Stimulated activated CD8-positive, alpha-beta memory T cell treated with anti-CD3 and anti-CD28 coated beads, Interleukin-15, amount 100 ng/mL, for 4 hours (primary cell): ENCODE results near the gene RFESD.
"Not testable (repeated sequence)": the region's sequence is repeated elsewhere in the genome, so short reads cannot be mapped to it uniquely, and the experiment has no call there.

Experiments
- DNase-seq, 2 donors: peaks; one replicate each; pipeline ENCODE4 v3.0.0-alpha.2; 2020; ENCODE audit warnings: low read depth in 2 of 2

Gene RFESD

DNA sequence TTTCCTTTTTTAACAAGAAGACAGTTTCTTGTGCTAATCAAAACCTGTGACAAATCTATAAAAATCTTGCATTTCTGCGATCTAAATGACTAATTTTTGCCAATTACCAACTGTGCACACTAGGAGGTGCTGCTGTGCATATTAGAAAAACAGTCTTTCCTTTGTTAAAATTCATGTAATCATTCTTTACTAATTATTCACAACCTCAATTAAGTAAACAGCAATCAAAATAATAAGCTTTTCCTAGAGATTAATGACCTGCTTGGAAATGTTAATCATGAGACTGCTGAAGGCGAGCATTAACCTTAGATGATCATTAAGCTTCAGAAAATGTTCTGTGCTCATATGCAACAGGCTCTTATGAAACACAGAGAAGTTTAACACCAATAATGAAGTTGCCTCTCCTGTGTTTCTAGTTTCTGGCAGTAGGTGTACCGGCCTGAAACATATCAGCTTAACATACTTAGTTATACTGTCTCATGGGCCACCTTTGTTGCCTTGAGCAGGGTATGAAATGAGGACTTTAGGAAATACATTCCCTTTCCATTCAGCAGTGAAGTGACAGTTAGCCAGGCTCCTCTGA lies 17.7 kb downstream of the RFESD start:
- no peak for DNase-seq

DNA sequence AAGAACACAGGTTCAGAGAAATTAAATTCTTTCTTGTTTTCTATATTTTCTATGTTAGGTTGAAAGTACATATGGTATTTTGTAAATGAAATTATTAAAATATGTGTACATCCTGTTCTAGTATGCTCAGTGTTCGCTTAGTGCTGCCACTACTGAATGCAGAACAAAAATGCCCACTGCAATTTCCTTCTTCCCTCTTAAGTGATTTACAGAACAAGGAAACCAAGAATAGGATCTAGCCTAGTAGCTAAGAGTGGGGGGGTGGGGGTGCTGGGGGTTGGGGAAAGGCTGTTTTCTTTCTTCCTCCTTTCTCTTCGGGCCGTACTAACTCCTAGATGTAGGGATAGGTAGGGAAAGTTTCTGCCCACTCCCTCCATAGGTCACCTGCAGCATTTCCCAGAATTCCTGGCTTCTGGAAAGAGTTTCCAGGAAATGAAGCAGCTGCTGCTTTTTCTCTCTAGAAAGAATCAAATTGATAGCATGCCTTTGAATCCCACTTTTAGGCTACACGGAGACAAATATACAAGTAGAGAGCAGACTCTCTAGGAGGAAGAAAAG lies 20.6 kb downstream of the RFESD start:
- DNase-seq = no peak

DNA sequence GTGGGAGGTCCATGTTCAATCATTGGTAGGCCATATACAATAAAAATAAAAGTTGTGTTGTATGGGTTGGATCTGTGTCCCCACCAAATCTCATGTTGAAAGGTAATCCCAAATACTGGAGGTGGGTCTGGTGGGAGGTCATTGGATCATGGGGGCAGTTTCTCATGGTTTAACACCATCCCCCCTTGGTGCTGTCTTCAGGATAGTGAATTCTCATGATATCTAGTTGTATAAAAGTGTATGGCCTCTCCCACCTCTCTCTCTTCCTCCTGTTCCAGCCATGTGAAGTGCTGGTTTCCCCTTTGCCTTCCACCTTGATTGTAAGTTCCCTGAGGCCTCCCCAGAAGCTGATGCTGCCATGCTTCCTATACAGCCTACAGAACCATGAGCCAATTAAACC lies 21.1 kb downstream of the RFESD start:
- no peak for DNase-seq

DNA sequence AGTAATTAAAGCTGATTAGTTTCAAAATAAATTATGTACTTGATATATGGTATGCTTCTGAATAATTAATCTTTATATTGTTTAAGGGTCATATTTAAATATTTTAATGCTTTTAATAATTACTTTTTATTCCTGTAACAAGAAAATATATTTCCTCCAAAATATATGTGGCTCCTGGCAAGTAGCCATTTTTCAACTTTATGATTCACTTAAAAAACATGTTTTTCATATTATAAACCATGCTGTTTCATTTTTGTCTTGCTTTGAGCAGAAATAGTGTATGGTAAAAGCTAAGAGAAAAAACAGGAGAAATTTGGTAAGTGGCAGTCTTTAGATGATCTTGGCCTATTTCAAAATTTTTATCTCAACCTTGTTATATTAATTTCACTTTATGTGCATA lies 21.6 kb downstream of the RFESD start:
- no peak for DNase-seq

- DNase-seq = no peak
These were observed 22.2 kb downstream of the RFESD start for GRCh38 chr5:95668728-95669127.

DNA sequence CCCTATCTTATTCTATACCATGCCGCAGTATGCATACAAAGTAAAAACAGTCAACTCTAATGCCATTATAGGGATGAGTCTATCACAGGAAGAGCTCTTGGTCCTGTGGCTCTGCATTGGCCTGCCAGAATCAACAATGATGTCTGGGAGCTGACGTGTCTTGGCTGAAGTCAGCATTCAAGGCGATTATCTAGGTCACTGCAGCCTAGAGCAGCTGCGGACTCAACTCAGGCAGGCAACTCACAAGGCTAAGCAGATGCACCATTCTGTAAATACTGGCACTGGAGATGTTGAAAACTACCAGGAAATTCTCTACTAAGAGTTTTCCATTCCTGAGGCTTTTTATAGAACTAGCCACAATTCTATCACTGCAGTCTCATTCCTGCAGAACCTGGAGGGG lies 23.0 kb downstream of the RFESD start:
- no peak for DNase-seq

- no peak for DNase-seq
These were observed 23.4 kb downstream of the RFESD start for GRCh38 chr5:95669985-95670384.

- no peak for DNase-seq
These were observed 24.0 kb downstream of the RFESD start for GRCh38 chr5:95670568-95670967.

DNA sequence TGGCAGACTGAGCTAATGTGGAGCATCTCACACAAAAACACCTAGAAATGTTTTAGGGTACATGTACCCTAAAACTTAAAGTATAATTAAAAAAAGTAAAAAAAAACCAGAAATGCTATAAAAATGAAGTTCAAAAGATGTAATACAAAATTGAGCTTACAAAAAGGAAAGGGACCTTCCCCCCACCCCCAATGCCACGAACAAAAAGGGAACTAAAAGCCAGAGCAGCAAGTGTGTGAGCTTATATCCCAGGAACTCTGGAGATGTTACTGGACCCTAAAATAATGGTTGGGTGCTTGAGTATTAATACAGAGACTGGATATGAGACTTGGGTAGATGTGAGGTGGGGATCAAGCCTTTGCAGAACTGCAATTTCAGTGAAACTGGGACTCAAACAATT lies 25.2 kb downstream of the RFESD start:
- DNase-seq = no peak

DNA sequence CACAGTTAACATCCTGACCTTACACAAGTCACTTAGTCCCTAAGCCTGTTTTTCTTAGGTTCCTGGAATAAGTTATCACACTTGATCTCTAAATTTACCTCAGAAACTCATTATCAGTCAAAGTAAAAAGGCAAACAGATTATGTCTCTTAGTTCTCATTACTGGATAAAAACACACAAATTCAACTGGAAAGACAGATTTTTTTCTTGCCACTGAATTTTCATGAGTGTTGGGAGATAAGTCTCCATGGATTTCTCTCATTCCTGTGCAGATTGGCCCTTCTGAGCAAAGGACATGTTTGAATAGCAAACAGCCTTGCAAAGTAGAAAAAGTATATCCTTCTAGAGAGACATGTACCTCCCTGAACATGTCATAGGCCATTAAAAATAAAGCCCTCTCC lies 26.1 kb downstream of the RFESD start:
- DNase-seq = no peak

DNA sequence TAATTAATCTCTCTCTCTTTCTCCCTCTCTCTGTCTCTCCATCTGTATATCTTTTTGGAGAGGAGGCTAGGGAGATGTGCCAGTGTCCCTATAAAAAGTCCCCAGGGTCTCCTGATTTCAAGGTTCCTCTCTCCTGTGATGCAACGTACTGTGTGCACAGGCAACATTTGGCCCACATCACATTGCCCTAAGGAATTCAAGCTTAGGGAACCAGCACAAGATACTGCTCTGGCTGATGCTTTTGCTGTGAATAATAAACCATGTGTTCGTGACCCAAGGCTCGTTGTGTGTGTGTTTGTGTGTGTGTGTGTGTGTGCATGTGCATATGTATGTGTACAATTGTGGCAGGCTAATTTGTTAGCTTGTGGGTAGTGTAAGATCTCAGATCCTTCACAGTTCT lies 26.5 kb downstream of the RFESD start:
- DNase-seq = no peak

DNA sequence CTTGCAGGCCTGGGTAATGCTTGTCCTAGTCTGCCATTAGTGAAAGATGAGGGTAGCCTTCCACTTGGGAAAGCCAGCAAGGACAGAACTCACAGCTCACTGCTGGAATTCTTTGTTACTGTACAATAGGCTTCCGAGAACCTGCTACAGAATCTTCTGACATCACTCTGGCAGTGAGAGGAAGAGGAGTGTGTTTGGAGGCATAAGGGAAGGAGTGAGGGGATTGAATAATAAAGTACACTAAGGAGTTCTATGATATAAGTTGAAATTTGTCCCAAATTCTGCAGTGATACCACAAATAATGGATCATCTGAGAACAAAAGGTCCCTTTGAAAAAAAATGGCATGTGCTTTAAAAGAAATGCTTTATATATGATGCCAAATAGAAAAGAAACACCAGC lies 36.3 kb downstream of the RFESD start, which contains the start of gene SPATA9:
TSS of gene SPATA9 (minus strand) at position 101 of the 400 bp plus-strand sequence. CDS start 137 bp downstream, outside the sequence.
- DNase-seq = no peak

DNA sequence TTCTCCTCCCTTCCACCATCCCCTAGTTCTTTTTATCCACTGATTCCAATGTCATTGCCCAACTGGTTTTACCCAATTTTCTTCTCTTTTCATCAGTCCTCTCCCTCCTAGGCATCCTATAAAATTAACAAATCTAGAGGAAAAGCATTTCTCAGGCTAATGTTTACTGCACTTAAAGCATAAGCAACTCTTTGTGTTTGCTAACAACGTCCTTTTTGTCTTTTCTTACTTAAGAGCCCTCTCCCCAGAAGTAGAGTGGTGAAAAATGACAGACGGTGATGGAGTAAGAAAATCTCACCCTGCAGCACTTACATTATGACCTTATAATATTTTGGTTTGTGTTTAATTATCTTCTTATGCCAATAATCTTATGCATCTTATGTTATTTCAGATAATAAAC lies 37.8 kb downstream of the RFESD start:
- DNase-seq = no peak

DNA sequence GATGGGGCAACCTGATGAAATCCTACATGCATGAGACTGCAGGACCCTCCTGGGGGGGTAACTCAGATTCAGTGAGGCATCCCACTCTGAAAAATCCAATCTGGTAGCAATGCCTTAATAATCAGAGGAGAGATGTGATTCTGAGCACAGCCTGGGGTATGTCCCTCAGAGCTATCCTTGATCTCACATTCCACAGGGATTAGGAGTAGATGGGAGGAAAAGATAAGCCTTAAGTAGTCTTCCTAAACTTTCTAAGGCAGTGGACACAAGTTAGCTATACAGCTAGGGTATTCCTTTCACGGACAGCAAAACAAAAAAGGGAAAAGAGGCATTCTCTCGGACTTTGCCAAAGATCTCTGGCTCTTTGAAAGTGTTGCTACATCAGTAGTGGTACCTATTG lies 40.1 kb downstream of the RFESD start:
- DNase-seq = no peak

- no peak for DNase-seq
These were observed 43.1 kb downstream of the RFESD start for GRCh38 chr5:95689680-95690079.

DNA sequence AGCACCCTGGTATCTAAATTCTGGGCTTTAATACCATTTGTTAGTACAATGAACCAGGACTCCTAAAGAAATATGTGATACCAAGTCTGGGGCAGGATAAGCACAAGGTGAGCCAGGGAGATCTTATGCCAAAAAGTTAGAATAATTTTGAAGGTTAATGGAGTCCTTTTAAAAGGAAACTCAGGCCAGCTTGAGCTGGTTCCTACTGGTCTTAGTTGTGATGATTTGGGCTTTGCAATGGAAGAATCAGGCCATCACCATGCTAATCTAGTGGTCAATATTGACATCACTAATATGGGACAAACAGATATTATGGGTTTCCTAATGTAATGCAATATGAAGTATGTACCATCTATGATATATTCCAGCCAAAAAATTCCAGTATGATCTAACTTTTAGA lies 43.8 kb downstream of the RFESD start:
- no peak for DNase-seq

GRCh38 chr5:95697781-95698681 lies 51.5 kb downstream of the RFESD start:
- no peak for DNase-seq

GRCh38 chr5:95699337-95699736 lies 52.8 kb downstream of the RFESD start:
- DNase-seq = no peak

DNA sequence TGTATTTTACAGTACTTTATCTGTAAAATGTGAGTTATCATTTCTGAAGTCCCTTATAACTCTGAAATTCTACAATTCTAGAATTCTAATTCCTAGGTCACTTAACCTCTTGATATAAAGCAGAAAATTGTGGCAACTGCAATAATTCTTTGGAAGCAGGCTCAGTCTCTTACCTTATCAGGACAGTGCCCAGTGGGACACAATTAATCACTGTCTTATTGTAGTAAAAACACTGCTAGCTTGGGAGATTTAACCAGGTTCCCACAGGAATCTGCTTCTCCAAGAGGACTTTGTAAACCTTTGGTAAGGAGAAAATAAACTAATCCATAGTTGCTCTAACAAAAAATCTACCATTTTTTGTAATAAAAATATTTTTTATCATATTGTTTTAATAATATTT lies 54.5 kb downstream of the RFESD start:
- DNase-seq = no peak

- no peak for DNase-seq
These were observed 57.6 kb downstream of the RFESD start for GRCh38 chr5:95704150-95704549.

GRCh38 chr5:95706196-95706595 lies 59.6 kb downstream of the RFESD start:
- DNase-seq = not testable (repeated sequence)

- DNase-seq = no peak
These were observed 60.5 kb downstream of the RFESD start for GRCh38 chr5:95707055-95707454.
